ENCODE results near the gene SAT1.

SAT1 gene

GRCh38 chrX:23810279-23810678, 27.3 kb downstream of the SAT1 start:
- no peak for DNase-seq (ENCODE audit: low read depth)

- no peak for DNase-seq (ENCODE audit: low read depth)
Measured at GRCh38 chrX:23811108-23811651, 28.2 kb downstream of the SAT1 start.

- no peak for DNase-seq (ENCODE audit: low read depth)
Measured at GRCh38 chrX:23811656-23812055, 28.7 kb downstream of the SAT1 start.

- DNase-seq (ENCODE audit: low read depth) = no peak
Measured at GRCh38 chrX:23813808-23814207, 30.8 kb downstream of the SAT1 start.

GRCh38 chrX:23815376-23815775, 32.4 kb downstream of the SAT1 start:
- DNase-seq (ENCODE audit: low read depth) = no peak

- no peak for DNase-seq (ENCODE audit: low read depth)
Measured at GRCh38 chrX:23816179-23816578, 33.2 kb downstream of the SAT1 start.

GRCh38 chrX:23817979-23818336, 35.0 kb downstream of the SAT1 start:
- no peak for DNase-seq (ENCODE audit: low read depth)

GRCh38 chrX:23819385-23820234, 36.6 kb downstream of the SAT1 start:
- no peak for DNase-seq (ENCODE audit: low read depth)

- no peak for DNase-seq (ENCODE audit: low read depth)
Measured at GRCh38 chrX:23820235-23820782, 37.3 kb downstream of the SAT1 start.

- no peak for DNase-seq (ENCODE audit: low read depth)
Measured at GRCh38 chrX:23821847-23822246, 38.9 kb downstream of the SAT1 start.

- no peak for DNase-seq (ENCODE audit: low read depth)
Measured at GRCh38 chrX:23822397-23822796, 39.4 kb downstream of the SAT1 start.

GRCh38 chrX:23822841-23823240, 39.9 kb downstream of the SAT1 start:
- DNase-seq (ENCODE audit: low read depth) = no peak

GRCh38 chrX:23825675-23826074, 42.7 kb downstream of the SAT1 start:
- DNase-seq (ENCODE audit: low read depth) = no peak

- DNase-seq (ENCODE audit: low read depth) = no peak
Measured at GRCh38 chrX:23826216-23826615, 43.2 kb downstream of the SAT1 start.

- no peak for DNase-seq (ENCODE audit: low read depth)
Measured at GRCh38 chrX:23826653-23827052, 43.7 kb downstream of the SAT1 start.

- DNase-seq (ENCODE audit: low read depth) = no peak
Measured at GRCh38 chrX:23828881-23829280, 45.9 kb downstream of the SAT1 start.

GRCh38 chrX:23832721-23833120, 49.7 kb downstream of the SAT1 start:
- no peak for DNase-seq (ENCODE audit: low read depth)
